Nephron (organoid): ENCODE measurements around the gene CAMTA1.

Source experiments
- H3K27ac Mint-ChIP-seq, 3 experiments: 2 replicates each; pipeline ENCODE4 v1.8.0; 2020; ENCODE audit warnings: mixed read lengths in 3 of 3, mild to moderate bottlenecking in 2 of 3, moderate library complexity in 1 of 3
- H3K27me3 Mint-ChIP-seq: 2 replicates; pipeline ENCODE4 v1.8.0; 2021; ENCODE audit warnings: low read depth, mild to moderate bottlenecking, moderate library complexity, mixed read lengths
- H3K36me3 Mint-ChIP-seq: 2 replicates; pipeline ENCODE4 v1.8.0; 2020; ENCODE audit warnings: low read depth, mixed read lengths
- H3K4me1 Mint-ChIP-seq: 2 replicates; pipeline ENCODE4 v1.8.0; 2020; ENCODE audit warnings: mixed read lengths
- H3K4me3 Mint-ChIP-seq, 3 experiments: 2 replicates each; pipeline ENCODE4 v1.8.0; 2020; ENCODE audit warnings: mild to moderate bottlenecking in 3 of 3, mixed read lengths in 3 of 3, moderate library complexity in 2 of 3
- H3K9me3 Mint-ChIP-seq: 2 replicates; pipeline ENCODE4 v1.8.0; 2020; ENCODE audit warnings: mixed read lengths
- TF ChIP-seq, protein P1 (sequence below), 3 experiments: fragments of 200-600 bp; sonication (generic); IDR thresholded peaks; one replicate each; pipeline ENCODE4 v1.5.0; 2021; ENCODE audit warnings: antibody characterized with exemption in 3 of 3; ENCODE audit not compliant: unreplicated experiment in 3 of 3

Gene CAMTA1

DNA sequence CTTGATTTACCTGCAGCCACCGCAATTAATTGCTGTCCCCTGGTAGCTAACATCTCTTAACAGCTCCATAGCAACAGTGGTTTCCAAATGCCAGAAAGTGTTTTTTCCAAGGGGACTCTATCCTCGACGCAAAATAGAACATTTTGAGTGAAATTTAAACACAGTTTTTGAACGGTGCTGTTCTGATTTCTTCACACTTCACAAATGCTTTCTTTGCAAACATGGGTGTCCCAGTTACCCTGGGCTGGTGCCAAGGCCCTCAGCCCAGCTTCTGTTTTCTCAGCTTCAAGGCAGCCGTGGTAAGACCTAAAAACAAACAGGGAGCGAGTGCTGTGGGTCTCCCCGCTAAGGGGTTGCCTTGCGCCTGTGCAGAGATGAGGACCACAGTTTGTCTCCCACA lies 838.6 kb downstream of the CAMTA1 start:
- Mint-ChIP-seq H3K27me3 (peaks cover 68% of the 10 kb centered on the region), H3K4me1 (peaks cover 15% of the 10 kb centered on the region), H3K27ac (no peak overlapping the region), H3K9me3 (no peaks in the 10 kb centered on the region), H3K4me3 (no peak overlapping the region), H3K36me3 (no peaks in the 10 kb centered on the region)
- TF ChIP-seq, protein P1, sequence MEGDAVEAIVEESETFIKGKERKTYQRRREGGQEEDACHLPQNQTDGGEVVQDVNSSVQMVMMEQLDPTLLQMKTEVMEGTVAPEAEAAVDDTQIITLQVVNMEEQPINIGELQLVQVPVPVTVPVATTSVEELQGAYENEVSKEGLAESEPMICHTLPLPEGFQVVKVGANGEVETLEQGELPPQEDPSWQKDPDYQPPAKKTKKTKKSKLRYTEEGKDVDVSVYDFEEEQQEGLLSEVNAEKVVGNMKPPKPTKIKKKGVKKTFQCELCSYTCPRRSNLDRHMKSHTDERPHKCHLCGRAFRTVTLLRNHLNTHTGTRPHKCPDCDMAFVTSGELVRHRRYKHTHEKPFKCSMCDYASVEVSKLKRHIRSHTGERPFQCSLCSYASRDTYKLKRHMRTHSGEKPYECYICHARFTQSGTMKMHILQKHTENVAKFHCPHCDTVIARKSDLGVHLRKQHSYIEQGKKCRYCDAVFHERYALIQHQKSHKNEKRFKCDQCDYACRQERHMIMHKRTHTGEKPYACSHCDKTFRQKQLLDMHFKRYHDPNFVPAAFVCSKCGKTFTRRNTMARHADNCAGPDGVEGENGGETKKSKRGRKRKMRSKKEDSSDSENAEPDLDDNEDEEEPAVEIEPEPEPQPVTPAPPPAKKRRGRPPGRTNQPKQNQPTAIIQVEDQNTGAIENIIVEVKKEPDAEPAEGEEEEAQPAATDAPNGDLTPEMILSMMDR (IDR thresholded peaks at IDR 0.05; ENCODE audit: unreplicated experiment in 3 of 3), result no peak

DNA sequence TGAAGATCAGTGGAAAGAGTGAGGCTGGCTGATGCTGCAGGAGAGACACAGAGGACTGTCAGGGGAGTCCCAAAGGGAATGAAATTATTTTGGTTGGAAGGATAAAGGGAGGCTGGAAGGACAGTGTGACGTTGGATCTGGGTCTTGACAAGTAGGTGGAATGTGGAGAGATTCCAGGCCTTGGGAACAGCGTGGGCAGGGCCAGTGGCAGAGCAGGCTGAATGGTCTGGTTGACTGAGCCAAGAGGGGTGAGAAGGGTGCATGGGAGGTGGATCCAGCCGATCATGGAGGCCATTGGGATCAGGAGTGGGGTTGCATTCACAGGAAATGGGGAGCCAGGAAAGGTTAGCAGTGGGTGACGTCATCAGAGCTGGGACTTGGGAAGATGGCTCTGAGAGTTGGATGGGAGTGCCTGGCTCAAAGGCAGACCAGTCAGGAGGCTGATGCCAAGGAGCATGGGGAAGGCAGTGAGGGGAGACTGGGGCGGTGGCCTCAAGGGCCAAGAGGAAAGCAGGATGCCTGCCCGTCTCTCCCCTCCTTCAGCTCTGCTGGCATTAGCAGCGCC lies 839.6 kb downstream of the CAMTA1 start:
- Mint-ChIP-seq H3K27ac (no peak overlapping the region), H3K9me3 (no peaks in the 10 kb centered on the region), H3K27me3 (peaks cover 74% of the 10 kb centered on the region), H3K36me3 (no peaks in the 10 kb centered on the region), H3K4me3 (no peak overlapping the region), H3K4me1 (peaks cover 15% of the 10 kb centered on the region)
- TF ChIP-seq, protein P1 (IDR thresholded peaks at IDR 0.05; ENCODE audit: unreplicated experiment in 3 of 3), result no peak

DNA sequence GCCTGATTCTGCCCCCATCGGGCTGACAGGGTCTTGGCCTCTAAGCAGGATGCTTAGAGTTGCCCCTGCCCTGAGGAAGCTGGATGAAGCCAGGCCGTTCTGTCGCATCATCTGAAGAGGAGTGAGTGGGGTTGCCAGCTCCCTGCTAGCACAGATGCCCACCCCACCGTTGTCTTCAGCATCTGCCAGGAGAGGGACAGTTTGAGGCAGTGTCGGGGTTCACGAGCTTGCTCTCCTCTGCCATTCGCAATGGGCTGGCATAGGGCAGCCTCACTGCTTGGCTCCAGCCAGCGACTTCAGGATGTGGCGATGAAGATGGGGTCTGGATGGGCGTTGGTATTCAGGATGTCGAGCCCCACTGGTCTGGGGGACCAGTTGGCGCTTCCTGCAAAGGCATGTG lies 840.1 kb downstream of the CAMTA1 start:
- TF ChIP-seq, protein P1 (IDR thresholded peaks at IDR 0.05; ENCODE audit: unreplicated experiment in 3 of 3), result no peak
- Mint-ChIP-seq H3K36me3 (no peaks in the 10 kb centered on the region), H3K4me3 (no peak overlapping the region), H3K27me3 (peaks cover 68% of the 10 kb centered on the region), H3K27ac (no peak overlapping the region), H3K4me1 (peaks cover 12% of the 10 kb centered on the region), H3K9me3 (no peaks in the 10 kb centered on the region)

DNA sequence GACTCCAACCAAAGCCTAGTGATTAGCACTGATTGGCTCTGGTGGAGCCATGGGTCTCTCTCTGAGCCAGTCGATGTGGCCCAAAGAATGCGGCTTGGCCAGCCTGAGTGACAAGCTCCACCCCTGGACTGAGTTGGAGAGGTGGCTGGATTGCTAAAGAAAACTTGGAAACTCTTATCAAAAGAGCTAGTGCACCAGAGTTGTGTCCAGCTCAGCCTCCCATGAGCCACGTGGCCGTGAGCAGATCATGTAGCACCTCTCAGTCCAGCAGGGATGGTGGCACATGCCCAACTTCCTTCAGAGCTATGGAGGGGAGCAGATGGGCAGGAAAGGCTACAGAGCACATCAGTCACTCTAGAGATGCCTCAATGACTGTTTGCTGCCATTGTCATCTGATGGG lies 843.0 kb downstream of the CAMTA1 start:
- H3K4me1 Mint-ChIP-seq, result no peaks in the 10 kb centered on the region
- no peak overlapping the region for H3K4me3 Mint-ChIP-seq
- no peak overlapping the region for H3K27ac Mint-ChIP-seq
- TF ChIP-seq, protein P1 (IDR thresholded peaks at IDR 0.05; ENCODE audit: unreplicated experiment in 3 of 3), result no peak
- H3K9me3 Mint-ChIP-seq, result no peaks in the 10 kb centered on the region
- H3K27me3 Mint-ChIP-seq, result peaks cover 76% of the 10 kb centered on the region
- H3K36me3 Mint-ChIP-seq, result no peaks in the 10 kb centered on the region

DNA sequence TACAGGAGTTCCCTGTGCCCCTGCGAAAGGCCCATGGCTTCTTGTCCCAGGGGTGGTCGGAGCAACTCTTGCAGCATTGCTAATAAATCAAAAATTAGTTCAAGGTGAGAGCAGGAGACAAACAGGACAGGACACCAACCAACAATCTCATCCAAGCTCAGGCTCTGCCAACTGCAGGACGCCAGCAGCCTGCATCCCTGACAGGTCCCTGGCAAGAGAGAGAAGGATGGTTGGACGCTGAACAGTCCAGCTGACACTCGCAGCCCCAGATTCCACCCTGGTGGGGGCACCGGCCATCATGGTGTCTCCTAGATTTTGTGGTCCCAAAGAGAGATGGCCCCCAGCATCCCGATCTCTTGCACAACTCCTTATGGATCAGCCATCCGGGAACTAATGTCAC lies 843.8 kb downstream of the CAMTA1 start:
- Mint-ChIP-seq H3K4me1 (no peaks in the 10 kb centered on the region), H3K27me3 (peaks cover 73% of the 10 kb centered on the region), H3K4me3 (no peak overlapping the region), H3K27ac (no peak overlapping the region), H3K36me3 (no peaks in the 10 kb centered on the region), H3K9me3 (no peaks in the 10 kb centered on the region)
- TF ChIP-seq, protein P1 (IDR thresholded peaks at IDR 0.05; ENCODE audit: unreplicated experiment in 3 of 3), result no peak

DNA sequence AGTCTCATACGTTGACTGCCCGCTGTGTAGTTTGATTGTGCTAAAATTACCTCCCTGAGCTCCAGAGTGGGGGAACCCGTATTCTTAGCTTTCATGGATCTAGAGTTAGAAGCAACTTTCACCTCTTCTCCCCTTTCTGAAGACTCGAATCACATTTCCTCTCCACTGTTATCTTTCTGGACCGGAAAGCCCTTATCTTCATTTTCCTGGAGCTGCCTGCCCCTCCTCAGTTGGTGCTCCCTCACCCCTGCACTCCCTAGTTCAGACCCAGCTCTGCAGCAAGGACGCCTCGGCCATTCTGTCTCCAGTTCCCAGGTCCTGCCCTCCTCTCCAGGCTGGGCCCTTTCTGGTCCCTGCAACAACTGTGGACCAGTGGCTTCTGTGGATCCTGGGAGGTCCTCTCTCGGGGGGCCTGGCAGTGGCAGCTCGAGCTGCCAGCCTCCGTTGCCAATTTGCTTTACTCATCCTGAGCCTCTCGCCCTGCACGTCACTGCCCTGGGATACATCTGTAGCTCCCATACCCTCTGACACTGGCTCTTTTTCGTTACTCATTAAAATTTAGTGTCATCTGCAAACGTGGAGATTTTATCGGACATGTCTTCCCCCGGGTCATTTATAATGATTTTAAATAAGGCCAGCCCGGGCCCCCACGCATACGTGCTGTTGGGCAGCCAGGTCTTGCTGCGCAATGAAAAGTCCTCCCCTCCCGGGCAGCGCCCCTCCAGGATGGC lies 844.4 kb downstream of the CAMTA1 start:
- Mint-ChIP-seq H3K9me3 (no peaks in the 10 kb centered on the region), H3K4me1 (no peaks in the 10 kb centered on the region), H3K27me3 (peaks cover 73% of the 10 kb centered on the region), H3K36me3 (no peaks in the 10 kb centered on the region), H3K4me3 (no peak overlapping the region), H3K27ac (peak overlapping the region in 1 of 3 experiments; percentile 85)
- TF ChIP-seq, protein P1 (IDR thresholded peaks at IDR 0.05; ENCODE audit: unreplicated experiment in 3 of 3), result no peak
